GM12878 (cell line): Measurements from ENCODE around the gene ZNF81. TPM values are rescaled to one million over a fixed set of nuclear protein-coding genes. Genes with fewer than 3 reads are reported as not detected.

Experiments used
- ATAC-seq: fragments of 200-7000 bp; cut with Tn5 transposase; 3 replicates; pipeline ENCODE4 v1.9.1; 2020; ENCODE audit warnings: mild to moderate bottlenecking, moderate library complexity
- BruUV-seq: library from RNA; stranded (reverse); fragments of 400-500 nt; replicated peaks from 2 replicates; lab custom pipeline; 2021; lab: Mats Ljungman, UMichigan
- CTCF ChIA-PET: fragments of 300-600 bp; sonication (Branson Sonifier 250); formaldehyde crosslinking; extraction: SDS; loops from one replicate; lab custom pipeline; 2021; ENCODE audit warnings: inconsistent platforms; lab: Yijun Ruan, JAX
- POLR2A ChIA-PET: fragments of 350-600 bp; formaldehyde crosslinking; extraction: SDS; loops from one replicate; lab custom pipeline; 2021; ENCODE audit warnings: inconsistent platforms; lab: Charles Lee
- RAD21 ChIA-PET: fragments of 300-600 bp; sonication (Branson Sonifier 250); formaldehyde crosslinking; loops from one replicate; lab custom pipeline; 2023; ENCODE audit warnings: antibody characterized with exemption; ENCODE audit not compliant: unreplicated experiment; lab: Charles Lee
- SMC1A ChIA-PET: fragments of 300-600 bp; sonication (Branson Sonifier 250); formaldehyde crosslinking; loops from one replicate; lab custom pipeline; 2023; ENCODE audit not compliant: unreplicated experiment, uncharacterized antibody; lab: Charles Lee
- DNase-seq: peaks from one replicate; pipeline ENCODE4 v3.0.0-alpha.2; 2011; ENCODE audit warnings: low read depth, low spot score
- FAIRE-seq: peaks from 3 replicates; lab custom pipeline; 2011; peaks lifted over from hg19 to GRCh38; lab: Jason Lieb, UNC
- H2AFZ ChIP-seq: 2 replicates; pipeline ENCODE4 v1.6.0; 2011; ENCODE audit warnings: low read depth, low read length, control low read depth; ENCODE audit not compliant: control insufficient read depth
- H3K27ac ChIP-seq: 2 replicates; pipeline ENCODE4 v1.5.1; 2011; ENCODE audit warnings: control low read depth; ENCODE audit not compliant: control insufficient read depth, insufficient read depth
- H3K27me3 ChIP-seq, 2 experiments: replicated peaks in 1 of 2; 2 replicates each; pipeline versions ENCODE4 v1.6.0 to v1.6.1; 2011; ENCODE audit warnings: low read length in 1 of 2; ENCODE audit not compliant: control insufficient read depth in 2 of 2, insufficient read depth in 2 of 2
- H3K36me3 ChIP-seq, 2 experiments: 2 replicates each; pipeline ENCODE4 v1.5.1; 2011; ENCODE audit warnings: low read length in 1 of 2; ENCODE audit not compliant: control insufficient read depth in 2 of 2, insufficient read depth in 2 of 2
- H3K4me1 ChIP-seq: 2 replicates; pipeline ENCODE4 v1.6.1; 2011; ENCODE audit warnings: mild to moderate bottlenecking, low read length, moderate library complexity, mixed read lengths; ENCODE audit not compliant: control insufficient read depth, insufficient read depth
- H3K4me2 ChIP-seq: 2 replicates; pipeline ENCODE4 v1.6.0; 2011; ENCODE audit warnings: control low read depth; ENCODE audit not compliant: control insufficient read depth, insufficient read depth
- H3K4me3 ChIP-seq: fragments of 200-600 bp; sonication (generic); 2 replicates; pipeline ENCODE4 v1.5.1; 2016
- H3K79me2 ChIP-seq: 2 replicates; pipeline ENCODE4 v1.6.0; 2011; ENCODE audit warnings: low read length; ENCODE audit not compliant: control insufficient read depth, insufficient read depth
- H3K9ac ChIP-seq: 2 replicates; pipeline ENCODE4 v1.8.0; 2011; ENCODE audit warnings: low read length, control low read depth, mixed read lengths; ENCODE audit not compliant: control insufficient read depth, insufficient read depth
- H3K9me3 ChIP-seq: replicated peaks from 3 replicates; pipeline ENCODE4 v1.5.1; 2011; ENCODE audit warnings: mild to moderate bottlenecking, low read length; ENCODE audit not compliant: control insufficient read depth, insufficient read depth
- H4K20me1 ChIP-seq: 2 replicates; pipeline ENCODE4 v1.6.0; 2011; ENCODE audit not compliant: control insufficient read depth, insufficient read depth
- ASH2L ChIP-seq: fragments of 300-600, 200-600 bp; sonication (generic); IDR thresholded peaks from 2 replicates; pipeline ENCODE4 v1.6.1; 2017; ENCODE audit warnings: low read depth, mild to moderate bottlenecking, borderline replicate concordance
- E2F4 ChIP-seq: IDR thresholded peaks from 2 replicates; pipeline ENCODE4 v1.6.1; 2012; ENCODE audit warnings: low read depth, low read length, improper control_type of control experiment
- POLR2AphosphoS2 ChIP-seq: IDR thresholded peaks from 2 replicates; pipeline ENCODE4 v1.6.1; 2011; ENCODE audit warnings: low read depth, mild to moderate bottlenecking, low read length, improper control_type of control experiment, moderate library complexity
- POU2F2 ChIP-seq: IDR thresholded peaks from 3 replicates; pipeline ENCODE4 v1.6.1; 2011; ENCODE audit warnings: low read depth, mild to moderate bottlenecking, low read length, borderline replicate concordance
- RELA ChIP-seq: fragments of 450-650 bp; IDR thresholded peaks from 2 replicates; pipeline ENCODE4 v1.8.0; 2014; ENCODE audit warnings: borderline replicate concordance; ENCODE audit not compliant: partially characterized antibody
- ZNF217 ChIP-seq: fragments of 450-650 bp; IDR thresholded peaks from 2 replicates; pipeline ENCODE4 v1.6.1; 2017; ENCODE audit warnings: antibody characterized with exemption, mild to moderate bottlenecking
- WGBS: methylation state at CpG from one replicate; pipeline ENCODE4 v1.1.6; 2016; ENCODE audit warnings: low lambda C conversion rate; ENCODE audit not compliant: insufficient replicate concordance, insufficient coverage; ENCODE audit errors: missing lambda C conversion rate; 5-methylcytosine and 5-hydroxymethylcytosine counted together
- in situ Hi-C: fragments of 300-500 bp; cut with MboI; formaldehyde crosslinking; loops from 9 replicates; pipeline ENCODE4 v1.14.3; 2018; ENCODE audit warnings: mixed read lengths
- intact Hi-C: fragments of 100-400 bp; cut with micrococcal nuclease; formaldehyde crosslinking; loops from one replicate; pipeline ENCODE4 v1.14.2; 2022; ENCODE audit not compliant: unreplicated experiment
- polyA plus RNA-seq, 11 experiments: library from polyadenylated mRNA; depleted of rRNA in 4 of 11; unstranded in 6 of 11; stranded (reverse) in 5 of 11; fragments of >200 nt; fragmentation: Nextera tagmentation in 4 of 11; fragmentation: Illumina TruSeq in 1 of 11; extraction: Ambion mirVana in 4 of 11; extraction: Trizol in 1 of 11; gene quantifications; 1 replicate in 1 of 11; 2 replicates in 10 of 11; pipeline versions ENCODE4 v1.2.1 to v1.2.3, GENCODE V29; 2011 to 2016; ENCODE audit warnings: inconsistent platforms in 2 of 11, missing spikeins in 2 of 11, low read depth in 1 of 11
- total RNA-seq, 4 experiments: library from RNA; depleted of rRNA in 3 of 4; stranded (reverse); fragments of >200 nt in 3 of 4; fragmentation: Illumina TruSeq in 1 of 4; extraction: Trizol in 1 of 4; gene quantifications; 2 replicates each; pipeline versions ENCODE4 v1.2.1 to v1.2.3, GENCODE V29; 2013 to 2021
- TF ChIP-seq, protein P1 (sequence below): fragments of 450-650 bp; IDR thresholded peaks from 2 replicates; pipeline ENCODE4 v1.6.1; 2017; ENCODE audit warnings: low read depth, mild to moderate bottlenecking, moderate library complexity
- TF ChIP-seq, protein P2 (sequence below): fragments of 450-650 bp; IDR thresholded peaks from 2 replicates; pipeline ENCODE4 v1.6.1; 2017; ENCODE audit warnings: borderline replicate concordance
- TF ChIP-seq, protein P3 (sequence below): IDR thresholded peaks from 2 replicates; pipeline ENCODE4 v1.6.1; 2012; ENCODE audit warnings: mild to moderate bottlenecking, low read depth, low read length

Gene ZNF81
- total and polyA plus RNA-seq, 10 of the 15 experiments (the other 5 are each of a cell fraction or from before 2014, with no cell fraction given) = 3.4 to 7.2 (median 4.4) TPM

DNA sequence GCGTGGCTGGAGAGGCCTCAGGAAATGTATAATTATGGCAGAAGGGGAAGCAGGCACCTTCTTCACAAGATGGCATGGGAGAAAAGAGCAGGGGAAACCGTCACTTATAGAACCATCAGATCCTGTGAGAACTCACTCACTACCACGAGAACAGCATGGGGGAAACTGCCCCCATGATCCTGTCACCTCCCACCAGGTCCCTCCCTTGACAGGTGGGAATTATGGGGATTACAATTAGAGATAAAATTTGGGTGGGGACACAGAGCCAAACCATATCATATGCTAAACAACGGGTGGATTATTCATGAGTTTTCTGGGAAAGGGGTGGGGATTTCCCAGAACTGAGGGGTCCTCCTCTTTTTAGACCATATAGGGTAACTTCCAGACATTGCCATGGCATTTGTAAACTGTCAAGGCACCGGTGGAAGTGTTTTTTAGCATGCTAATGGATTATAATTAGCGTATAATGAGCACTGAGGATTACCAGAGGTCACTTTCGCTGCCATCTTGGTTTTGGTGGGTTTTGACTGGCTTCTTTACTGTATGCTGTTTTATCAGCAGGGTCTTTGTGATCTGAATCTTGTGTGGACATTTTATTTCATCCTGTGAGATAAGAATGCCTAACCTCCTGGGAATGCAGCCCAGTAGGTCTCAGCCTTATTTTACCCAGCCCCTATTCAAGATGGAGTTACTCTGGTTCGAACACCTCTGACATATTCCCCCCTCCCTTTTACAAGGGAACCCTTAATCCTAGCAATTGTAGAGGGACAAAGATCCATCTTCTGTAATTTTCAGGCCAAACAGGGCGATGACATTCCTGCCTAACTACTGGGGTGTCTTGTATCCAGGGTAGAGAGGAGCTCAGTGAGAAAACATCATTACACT, 27.6 kb upstream of the ZNF81 start:
- TF ChIP-seq, protein P1, sequence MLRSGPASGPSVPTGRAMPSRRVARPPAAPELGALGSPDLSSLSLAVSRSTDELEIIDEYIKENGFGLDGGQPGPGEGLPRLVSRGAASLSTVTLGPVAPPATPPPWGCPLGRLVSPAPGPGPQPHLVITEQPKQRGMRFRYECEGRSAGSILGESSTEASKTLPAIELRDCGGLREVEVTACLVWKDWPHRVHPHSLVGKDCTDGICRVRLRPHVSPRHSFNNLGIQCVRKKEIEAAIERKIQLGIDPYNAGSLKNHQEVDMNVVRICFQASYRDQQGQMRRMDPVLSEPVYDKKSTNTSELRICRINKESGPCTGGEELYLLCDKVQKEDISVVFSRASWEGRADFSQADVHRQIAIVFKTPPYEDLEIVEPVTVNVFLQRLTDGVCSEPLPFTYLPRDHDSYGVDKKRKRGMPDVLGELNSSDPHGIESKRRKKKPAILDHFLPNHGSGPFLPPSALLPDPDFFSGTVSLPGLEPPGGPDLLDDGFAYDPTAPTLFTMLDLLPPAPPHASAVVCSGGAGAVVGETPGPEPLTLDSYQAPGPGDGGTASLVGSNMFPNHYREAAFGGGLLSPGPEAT = no peak
- TF ChIP-seq ZNF217 (no peak), ASH2L (no peak), RELA (no peak), E2F4 (no peak), POLR2AphosphoS2 (no peak), POU2F2 (no peak)
- TF ChIP-seq, protein P2, sequence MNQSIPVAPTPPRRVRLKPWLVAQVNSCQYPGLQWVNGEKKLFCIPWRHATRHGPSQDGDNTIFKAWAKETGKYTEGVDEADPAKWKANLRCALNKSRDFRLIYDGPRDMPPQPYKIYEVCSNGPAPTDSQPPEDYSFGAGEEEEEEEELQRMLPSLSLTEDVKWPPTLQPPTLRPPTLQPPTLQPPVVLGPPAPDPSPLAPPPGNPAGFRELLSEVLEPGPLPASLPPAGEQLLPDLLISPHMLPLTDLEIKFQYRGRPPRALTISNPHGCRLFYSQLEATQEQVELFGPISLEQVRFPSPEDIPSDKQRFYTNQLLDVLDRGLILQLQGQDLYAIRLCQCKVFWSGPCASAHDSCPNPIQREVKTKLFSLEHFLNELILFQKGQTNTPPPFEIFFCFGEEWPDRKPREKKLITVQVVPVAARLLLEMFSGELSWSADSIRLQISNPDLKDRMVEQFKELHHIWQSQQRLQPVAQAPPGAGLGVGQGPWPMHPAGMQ = no peak
- TF ChIP-seq, protein P3, sequence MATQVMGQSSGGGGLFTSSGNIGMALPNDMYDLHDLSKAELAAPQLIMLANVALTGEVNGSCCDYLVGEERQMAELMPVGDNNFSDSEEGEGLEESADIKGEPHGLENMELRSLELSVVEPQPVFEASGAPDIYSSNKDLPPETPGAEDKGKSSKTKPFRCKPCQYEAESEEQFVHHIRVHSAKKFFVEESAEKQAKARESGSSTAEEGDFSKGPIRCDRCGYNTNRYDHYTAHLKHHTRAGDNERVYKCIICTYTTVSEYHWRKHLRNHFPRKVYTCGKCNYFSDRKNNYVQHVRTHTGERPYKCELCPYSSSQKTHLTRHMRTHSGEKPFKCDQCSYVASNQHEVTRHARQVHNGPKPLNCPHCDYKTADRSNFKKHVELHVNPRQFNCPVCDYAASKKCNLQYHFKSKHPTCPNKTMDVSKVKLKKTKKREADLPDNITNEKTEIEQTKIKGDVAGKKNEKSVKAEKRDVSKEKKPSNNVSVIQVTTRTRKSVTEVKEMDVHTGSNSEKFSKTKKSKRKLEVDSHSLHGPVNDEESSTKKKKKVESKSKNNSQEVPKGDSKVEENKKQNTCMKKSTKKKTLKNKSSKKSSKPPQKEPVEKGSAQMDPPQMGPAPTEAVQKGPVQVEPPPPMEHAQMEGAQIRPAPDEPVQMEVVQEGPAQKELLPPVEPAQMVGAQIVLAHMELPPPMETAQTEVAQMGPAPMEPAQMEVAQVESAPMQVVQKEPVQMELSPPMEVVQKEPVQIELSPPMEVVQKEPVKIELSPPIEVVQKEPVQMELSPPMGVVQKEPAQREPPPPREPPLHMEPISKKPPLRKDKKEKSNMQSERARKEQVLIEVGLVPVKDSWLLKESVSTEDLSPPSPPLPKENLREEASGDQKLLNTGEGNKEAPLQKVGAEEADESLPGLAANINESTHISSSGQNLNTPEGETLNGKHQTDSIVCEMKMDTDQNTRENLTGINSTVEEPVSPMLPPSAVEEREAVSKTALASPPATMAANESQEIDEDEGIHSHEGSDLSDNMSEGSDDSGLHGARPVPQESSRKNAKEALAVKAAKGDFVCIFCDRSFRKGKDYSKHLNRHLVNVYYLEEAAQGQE = no peak
- TF ChIP-seq, all 136 proteins: peak for 0
- ChIA-PET POLR2A (no interaction called here), RAD21 (interaction anchor here (0.6 kb wide), 1 partner anchor 24 kb away, joined by 3 read pairs; no protein-coding TSS in a partner anchor), CTCF (no interaction called here), SMC1A (no interaction called here)
- FAIRE-seq = no peak
- no peaks in the 10 kb centered on the region for H3K4me1 ChIP-seq
- no peaks in the 10 kb centered on the region for H4K20me1 ChIP-seq
- DNase-seq = no peak
- intact Hi-C loops = no loop called here
- no peaks in the 10 kb centered on the region for H3K9me3 ChIP-seq
- no peak overlapping the region for H3K4me3 ChIP-seq
- no peaks in the 10 kb centered on the region for H3K27me3 ChIP-seq
- in situ Hi-C loops = no loop called here
- BruUV-seq = no TSS peak
- no peaks in the 10 kb centered on the region for H3K79me2 ChIP-seq
- H3K27ac ChIP-seq = no peak overlapping the region
- H3K36me3 ChIP-seq = no peaks in the 10 kb centered on the region
- no peak overlapping the region for H3K4me2 ChIP-seq
- no peak overlapping the region for H2AFZ ChIP-seq
- no peak overlapping the region for H3K9ac ChIP-seq
- WGBS = 14% methylated on average over 9 of the region's 9 CpGs
- no peak for ATAC-seq
